Fibroblast of skin of scalp (primary cell): ENCODE results near the gene ERC1.

Source experiments
- DNase-seq: peaks from one replicate; pipeline ENCODE4 v3.0.0-alpha.2; 2013

Gene ERC1

DNA sequence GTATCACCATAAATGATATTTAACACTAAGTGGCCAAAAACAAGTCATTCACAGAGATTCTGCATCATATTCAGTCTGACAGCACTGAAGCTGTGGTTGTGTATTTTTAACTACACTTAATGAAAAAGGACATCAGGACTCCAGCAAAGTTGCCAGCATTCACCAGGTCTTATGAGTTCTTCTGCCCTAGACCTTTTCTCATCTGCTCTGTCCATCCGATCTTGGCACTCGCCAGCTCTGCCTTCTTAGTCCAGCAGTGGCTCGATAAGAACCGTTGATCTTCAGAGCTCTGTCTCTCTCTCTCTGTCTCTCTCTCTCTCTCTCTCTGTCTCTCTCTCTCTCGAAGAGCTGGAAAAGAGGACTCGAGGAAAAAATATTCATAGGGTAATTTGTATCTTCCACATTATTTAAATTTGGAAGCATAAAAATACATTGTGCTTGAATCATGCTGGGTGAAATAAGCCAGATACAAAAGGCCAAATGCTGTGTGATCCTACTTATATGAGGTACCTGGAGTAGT is 371.2 kb downstream of the ERC1 start:
- no peak for DNase-seq

DNA sequence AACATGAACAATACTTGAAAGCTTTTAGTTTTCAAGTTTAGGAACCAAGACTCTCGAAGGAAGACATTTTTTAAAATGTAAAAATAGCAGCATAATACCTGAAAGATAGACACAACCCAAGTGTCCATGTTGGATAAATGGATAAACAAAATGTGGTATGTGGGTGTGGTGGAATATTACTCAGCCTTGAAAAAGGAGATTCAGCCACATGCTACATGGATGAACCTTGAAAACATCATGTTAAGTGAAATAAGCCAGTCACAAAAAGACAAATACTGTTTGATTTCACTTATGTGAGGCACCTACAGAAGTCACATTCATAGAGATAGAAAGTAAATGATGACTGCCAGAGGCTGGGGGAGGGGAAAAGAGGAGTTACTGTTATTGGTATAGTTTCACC is 374.7 kb downstream of the ERC1 start:
- DNase-seq: no peak

DNA sequence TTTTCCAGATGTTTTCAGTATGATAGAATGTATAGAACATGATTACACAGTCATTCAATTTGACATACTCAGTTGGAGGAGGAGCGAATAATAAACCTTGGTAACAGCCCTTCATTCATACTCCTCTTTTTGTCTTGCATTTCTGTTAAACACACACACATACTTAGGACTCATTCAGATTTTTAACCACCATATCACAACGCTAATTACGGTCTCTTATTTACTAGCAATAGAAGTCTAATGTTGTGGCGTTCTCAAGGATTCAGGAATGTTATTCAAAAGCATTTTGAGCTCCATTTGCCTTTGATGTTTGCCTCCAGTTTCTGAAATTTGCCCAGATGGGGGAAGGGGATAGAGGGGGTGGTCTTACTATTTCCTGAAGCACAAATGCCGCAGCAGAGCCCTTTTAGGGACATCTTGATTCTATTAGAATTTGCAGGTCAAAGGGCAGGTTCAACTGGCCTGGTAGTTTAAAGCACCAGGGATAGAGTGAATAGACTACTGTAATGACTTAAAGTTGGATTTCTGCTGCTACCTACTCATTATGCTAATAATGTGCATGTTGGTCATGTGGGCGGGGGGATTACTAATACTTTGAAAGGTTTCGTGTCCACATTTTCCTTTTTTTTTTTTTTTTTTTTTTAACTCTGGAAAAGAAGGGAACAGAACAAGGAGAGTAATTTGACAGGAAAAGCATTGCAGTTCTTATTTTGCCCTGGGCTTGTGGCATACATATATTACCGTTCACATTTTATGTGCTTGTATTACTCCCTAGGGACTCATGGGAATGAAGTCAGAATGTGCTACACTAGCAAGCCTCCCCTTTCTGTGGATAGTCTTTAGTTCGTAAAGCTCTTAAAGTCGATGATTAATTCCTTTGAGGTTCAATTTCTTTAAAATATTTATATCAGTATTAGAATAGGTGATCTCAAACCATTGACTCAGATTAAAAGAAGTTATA is 376.6 kb downstream of the ERC1 start:
- DNase-seq: peak; percentile 57

DNA sequence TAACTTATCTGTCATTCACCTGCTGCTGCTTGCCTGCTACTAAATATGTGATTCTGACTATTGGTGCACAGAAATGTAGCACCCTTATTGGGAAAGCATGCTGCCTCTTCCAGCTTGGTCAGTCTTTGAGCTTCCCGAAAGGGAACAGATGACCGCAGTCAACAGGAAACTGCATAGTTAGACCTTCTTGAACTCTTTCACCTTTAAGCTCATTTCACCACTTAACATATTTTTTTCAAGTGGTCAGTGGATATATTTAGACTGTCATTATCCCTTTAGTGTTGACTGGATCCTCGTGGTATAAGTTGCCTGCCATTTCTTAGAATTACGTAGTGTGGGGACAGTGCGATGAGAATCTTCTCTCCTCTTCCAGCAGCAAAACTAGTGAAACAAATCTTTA is 378.4 kb downstream of the ERC1 start:
- no peak for DNase-seq

DNA sequence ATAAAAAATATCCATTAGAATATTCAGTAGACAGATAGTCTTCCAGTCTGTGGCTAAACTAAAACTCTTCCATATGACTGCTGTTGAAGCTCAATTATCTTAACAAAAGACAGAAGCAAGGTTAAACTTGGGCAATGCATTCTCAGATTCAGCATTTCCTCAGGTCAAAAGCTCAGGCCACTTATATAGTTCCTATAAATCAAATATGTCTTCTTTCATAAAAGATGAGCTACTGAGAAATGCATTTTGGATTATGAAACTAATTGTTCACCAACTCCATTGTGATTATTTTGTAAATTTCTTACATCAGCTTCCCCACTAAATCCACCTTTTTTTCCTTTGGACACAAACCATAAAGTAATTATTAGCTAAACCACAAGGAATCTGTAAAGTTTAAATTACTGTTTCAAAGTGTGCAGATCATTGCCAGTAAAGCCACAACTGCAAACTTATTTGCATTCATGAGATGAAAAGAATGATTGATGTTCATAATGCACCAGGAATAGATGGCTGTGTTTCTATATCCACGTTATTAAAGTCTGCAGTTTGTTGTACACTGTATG is 379.0 kb downstream of the ERC1 start:
- no peak for DNase-seq

DNA sequence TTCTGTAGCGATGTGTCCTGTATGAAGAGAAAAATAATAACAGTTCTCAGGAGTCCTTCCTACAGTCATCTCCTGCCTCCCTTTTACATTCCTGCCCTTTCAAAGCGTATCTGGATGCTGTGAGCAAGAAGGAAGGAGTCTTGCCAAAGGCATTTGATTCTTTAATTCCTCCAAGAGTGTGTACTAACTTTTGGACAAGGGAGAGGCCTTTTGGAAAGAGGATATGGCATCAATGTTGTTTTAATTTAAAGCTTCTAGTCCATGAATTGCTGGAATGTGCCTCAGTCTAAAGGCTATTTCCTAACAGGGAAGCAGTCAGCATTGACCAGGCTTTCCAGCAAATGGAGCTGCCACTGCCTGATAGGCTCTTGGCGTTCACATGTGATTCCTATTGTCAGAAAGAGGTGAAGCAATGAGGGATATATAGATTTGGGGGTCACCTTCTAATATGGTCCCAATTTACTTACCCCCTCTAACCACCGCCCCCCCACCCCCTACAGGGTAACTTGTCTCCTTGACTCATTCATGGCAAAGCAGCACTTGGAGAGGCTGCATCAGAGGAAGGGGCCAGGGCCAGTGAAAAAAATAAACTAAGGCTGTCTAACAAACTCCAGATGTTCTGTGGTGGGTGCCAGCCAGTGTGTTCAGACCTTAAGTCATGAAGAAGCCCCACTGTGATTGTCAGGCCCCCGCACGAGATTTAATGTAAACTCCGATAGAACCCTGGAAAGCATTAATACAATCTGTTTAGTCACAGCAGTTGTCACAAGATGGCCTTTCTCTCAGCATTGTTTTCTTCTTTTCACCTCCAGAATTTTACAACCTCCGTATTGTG is 383.1 kb downstream of the ERC1 start:
- DNase-seq: peak; percentile 96

DNA sequence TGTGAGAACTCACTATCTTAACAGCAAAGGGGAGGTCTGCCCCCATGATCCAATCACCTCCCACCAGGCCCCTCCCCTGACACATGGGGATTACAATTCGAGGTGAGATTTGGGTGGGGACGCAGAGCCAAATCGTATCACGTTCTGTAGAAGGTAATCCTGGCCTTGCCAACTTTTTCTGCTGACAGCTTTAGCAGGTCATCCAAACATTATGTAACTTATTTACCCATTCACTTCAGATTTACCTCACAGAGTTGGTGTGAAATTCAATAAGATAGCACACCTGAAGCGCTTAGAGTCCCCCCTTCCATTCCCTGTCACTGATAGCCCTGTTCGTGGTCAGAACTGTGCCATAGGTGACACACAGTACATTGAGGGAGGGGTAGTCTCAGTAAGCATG is 384.3 kb downstream of the ERC1 start:
- DNase-seq: no peak

DNA sequence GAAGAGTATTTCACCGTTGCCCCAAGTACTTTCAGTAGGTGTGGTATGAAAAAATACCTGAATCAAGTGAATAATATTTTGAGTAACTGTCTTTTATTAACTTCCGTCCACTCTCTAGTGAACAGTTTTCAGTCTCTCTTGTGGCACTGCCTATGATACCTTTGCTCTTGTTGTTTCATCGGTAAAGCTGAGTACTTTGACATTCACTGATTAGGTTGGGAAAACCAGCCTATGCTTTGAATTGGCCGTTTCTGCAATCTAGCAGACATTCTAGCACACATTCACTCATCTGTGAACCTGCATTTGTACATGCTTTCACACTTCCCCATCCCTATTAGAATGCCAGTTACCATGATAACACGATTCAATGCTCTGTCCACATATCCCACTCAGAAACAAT is 386.1 kb downstream of the ERC1 start:
- DNase-seq: no peak

DNA sequence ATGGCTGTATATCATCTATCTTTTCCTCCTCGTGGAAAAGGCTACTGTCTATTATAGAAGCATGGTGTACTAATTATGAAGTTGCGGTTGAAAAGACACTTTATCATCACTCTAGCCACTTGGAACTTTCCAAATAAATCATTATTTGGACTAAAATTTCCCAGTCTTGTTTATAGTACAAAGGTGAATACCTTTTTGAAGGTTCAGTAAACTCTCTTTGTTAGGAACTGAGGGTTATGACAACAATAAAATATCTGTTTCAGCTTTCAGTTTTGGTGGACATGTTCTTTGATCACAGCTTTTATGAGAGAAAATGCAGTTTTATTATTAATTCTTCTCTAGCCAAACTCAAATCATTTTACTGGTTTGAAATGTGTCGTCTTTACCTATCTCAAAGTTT is 386.7 kb downstream of the ERC1 start:
- DNase-seq: no peak

DNA sequence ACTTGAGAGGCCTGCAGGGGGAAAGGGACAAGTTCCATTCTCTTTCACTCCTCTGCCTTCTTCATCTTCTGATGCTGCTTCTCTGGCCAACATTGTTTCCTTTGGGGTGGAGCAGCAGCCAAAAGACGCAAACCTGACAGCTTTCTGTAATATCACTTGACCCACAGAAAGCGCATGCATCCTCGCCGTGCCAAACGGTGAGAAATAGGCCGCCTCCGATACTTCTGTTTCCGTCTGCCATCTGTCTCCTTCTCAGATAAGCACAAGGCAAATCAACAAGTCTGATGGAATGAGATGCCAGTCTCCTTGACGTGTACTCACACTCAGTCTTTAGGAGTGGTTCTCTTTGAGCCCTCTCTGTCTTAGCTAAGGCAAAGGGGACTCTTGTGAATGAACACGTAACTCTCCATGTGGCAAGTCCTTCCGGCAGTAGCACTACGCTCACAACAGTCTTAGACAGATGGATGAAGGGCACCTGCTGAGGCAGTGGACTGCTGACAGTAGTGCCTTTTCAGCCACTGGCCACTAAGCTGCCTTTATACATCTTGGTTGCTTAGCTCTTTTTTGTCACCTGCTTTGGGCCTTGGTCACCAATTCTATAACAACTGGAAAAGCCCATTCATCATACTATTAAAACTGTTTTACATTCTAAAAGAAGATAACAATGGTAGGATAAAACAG is 389.3 kb downstream of the ERC1 start:
- no peak for DNase-seq

DNA sequence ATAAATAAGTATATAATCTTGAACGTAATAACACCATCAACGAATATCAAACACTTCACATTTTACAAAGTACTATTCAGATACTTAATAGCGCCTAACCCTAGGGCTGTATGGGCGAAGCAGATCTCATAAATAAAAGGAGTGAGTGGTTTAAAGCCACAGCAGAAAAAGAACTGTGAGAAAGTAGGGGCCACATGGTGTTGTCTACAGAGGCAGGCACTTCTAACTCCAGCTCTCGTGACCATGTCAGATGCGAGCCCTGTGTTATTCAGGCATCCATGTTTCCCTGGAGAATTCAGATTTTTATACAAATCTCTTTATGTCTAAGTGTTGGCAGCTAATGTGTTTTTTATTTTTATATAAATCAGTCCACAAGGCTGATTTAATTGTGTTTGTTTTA is 391.1 kb downstream of the ERC1 start:
- no peak for DNase-seq

DNA sequence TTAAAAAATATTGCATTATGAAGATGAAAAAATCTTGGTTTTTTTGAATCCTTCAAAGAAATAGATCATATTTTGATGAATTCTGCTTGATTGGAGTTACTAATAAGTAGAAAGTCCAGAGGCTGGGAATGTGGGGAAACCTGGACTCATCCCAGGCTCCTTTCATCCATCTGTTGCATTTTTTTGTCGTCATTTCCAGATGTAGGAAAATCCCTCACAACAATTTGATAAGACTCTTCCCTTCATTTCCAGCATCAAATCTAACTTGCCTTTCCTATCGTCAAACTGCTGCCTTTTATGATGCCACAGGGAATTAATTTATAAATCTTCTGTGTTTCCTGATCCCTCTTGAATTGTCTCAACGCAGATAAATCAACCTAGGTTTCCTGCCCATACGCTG is 391.8 kb downstream of the ERC1 start:
- no peak for DNase-seq

DNA sequence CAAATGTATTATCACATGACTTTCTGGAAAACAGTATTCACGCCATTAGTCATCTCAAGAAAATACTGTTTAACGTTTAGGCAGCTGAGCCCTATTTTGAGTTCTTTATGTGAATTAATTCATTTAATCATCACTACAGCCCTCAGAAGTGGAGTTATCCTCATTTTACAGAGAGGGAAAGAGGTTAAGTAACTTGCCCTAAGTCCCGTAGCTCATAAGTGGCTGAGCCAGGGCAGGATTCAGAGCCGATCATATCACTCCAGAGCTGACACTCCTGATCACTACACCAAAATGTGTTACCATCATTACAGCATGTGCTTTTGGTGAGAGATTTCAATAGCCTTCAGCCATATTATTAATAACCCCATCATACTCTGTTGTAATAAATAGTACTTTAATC is 392.7 kb downstream of the ERC1 start:
- DNase-seq: no peak

DNA sequence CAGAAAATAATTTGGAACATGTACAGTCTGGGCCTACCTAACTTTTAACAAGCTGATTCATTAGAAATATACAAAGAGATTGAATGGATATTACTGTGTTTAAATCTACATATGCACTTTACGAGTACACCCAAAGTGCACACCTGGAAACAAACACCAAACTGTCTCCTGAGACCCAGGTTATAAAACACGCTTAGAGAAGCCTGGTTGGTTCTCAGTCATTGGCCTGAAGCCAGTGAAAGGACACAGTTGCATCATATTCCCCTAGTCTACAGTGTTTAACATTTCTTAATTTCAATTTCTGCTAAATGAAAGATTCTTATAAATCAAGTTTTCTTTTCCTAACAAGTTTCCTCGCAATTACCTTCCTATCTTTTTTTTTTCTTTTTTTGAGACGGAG is 393.9 kb downstream of the ERC1 start:
- no peak for DNase-seq

DNA sequence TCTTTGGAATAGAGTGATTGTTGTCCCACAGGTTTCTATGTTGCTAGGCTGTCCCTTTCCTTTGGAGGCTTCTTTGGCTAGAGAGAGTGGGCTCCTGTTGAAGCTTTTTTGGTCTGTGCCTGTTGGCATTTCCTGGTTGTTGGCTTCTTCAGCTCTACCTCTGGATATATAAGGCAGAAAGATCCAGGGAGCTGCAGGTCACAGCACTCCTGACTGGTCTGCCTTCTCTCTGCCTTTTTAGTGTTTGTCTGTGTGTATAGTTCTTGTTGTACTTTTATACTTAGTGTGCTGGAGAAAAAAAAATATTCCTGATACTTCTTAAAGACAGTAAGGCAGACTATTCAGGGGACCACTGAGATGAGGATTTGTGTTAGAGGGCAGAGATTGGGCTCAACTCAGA is 400.7 kb downstream of the ERC1 start:
- no peak for DNase-seq

DNA sequence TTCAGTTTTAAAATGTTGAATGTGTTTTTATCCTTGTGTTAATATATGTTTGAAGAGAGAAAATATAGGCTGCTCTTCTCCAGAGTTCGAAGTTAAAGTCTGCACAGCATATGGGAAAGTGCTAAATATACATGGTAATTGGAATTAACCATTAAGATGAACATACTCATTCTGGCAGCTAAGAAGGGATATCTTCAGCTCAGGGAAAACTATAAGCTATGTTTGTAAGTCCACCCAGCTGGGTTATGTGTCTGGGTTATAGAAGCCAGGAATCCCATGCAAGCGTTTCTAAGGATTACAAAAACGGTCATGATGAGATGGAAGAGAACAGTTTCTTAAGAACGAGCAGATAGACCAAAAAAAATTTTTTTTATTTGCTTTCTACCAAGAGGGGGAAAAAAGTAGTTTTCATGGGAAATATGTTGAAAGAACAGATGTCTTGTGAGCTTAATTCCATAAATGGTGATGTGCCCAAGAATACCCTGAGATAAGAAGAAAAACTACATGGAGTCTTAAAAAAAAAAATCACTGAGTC is 404.5 kb downstream of the ERC1 start:
- DNase-seq: no peak

DNA sequence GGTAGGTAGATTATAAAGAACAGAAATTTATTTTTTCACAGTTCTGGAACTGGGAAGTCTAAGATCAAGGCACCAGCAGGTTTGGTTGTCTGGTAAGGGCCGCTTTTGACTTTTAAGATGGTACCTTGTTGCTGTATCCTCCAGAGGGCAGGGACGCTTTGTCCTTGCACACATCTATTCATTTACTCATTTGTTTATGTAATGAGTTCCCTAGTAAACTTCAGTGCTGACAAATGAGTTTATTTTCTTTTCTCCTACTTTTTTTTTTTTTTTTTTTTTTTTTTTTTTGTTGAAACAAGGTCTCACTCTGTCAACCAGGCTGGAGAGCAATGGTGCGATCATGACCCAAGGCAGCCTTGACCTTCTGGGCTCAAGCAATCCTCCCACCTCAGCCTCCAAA is 407.6 kb downstream of the ERC1 start:
- DNase-seq: peak; percentile 27

DNA sequence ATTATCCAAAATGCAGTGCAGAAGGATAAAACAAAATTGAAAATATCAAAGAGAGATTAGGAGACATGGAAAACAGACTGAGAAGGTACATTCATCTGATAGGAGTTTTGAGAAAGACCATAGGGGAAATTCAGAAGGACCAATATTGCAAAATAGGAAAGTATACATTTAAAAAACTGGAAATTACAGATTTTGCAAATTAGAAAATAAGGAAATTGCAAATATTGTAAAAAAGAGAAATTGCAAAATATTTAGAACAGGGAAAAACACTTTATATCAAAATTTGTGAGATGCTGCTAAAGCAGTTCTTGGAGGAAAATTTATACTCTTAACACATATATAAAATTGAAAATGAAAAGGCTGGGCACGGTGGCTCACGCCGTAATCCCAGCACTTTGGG is 410.9 kb downstream of the ERC1 start:
- no peak for DNase-seq

DNA sequence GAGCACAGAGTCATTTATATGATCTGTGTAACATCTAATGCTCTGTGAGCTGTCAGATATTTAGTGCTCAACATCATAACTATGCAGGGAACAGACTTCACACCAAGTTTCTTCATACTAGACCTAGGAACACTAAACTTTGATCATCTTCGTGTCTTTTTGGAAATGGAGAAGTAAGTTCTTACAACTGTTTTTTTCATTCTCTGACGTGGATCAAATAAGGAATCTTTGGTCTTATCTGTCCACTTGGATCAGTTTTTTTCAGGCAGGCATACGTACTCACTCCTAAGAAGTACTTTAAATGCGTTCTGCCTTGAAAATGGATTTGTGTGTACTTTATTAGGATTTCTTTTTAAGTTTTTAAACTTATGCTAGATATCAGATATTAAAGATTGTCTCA is 412.4 kb downstream of the ERC1 start:
- DNase-seq: no peak

DNA sequence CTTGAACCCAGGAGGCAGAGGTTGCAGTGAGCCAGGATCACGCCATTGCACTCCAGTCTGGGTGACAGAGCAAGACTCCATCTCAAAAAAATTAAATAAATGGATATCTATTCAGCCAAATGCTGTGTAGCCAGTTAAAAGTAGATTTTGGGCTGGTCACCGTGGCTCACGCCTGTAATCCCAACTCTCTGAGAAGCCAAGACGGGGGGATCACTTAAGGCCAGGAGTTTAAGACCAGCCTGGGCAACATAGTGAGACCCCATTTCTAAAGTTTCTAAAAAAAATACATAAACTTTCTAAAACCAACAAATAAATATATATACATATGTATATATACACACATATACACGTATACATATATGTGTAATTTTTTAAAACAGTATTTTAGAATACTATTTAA is 414.6 kb downstream of the ERC1 start:
- no peak for DNase-seq

DNA sequence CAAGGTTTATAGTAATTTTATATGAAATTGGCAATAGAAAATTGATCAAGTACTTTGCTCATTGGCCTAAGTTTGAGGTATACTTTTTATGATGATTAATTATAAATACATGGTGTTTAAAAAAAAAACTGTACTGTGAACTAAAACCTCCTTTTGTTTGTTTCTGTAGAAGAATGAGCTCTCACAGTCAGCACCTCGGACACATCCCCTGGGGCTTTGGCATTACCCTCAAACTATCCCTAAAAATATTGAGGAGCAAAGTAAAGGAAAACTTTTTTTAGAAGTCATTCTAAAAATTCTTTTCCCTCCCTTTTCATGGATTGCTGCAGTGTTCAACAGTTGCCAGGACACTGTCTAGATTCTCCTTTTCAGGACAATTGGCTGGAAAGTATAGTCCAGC is 419.8 kb downstream of the ERC1 start:
- no peak for DNase-seq

DNA sequence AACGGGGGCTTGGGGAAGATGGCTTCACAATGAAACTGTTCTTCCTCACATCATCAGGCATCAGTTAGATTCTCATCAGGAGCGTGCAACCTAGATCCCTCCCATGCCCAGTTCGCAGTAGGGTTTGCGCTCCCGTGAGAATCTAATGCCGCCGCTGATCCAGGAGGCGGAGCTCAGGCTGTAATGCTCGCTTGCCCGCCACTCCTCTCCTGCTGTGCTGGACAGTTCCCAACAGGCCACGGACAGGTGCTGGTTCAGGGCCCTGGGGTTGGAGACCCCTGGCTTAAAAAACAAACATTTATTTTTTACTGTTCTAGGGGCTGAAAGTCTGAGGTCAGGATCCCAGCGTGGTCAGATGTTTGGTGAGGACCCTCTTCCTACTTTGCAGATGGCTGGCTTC is 422.9 kb downstream of the ERC1 start:
- no peak for DNase-seq
